HL-60 (cell line): ENCODE data around the gene SP8.

Experiments used
- DNase-seq, 2 experiments: peaks; one replicate each; pipeline ENCODE4 v3.0.0-alpha.2; 2010 to 2020; ENCODE audit warnings: low read depth in 1 of 2, low spot score in 1 of 2
- H3K27ac ChIP-seq: fragments of 250-450 bp; sonication (Bioruptor Pico); replicated peaks from 2 replicates; pipeline ENCODE4 v1.5.1; 2020; ENCODE audit warnings: mild to moderate bottlenecking, moderate library complexity
- H3K27me3 ChIP-seq: fragments of 250-450 bp; sonication (Bioruptor Pico); 2 replicates; pipeline ENCODE4 v1.5.1; 2021; ENCODE audit warnings: mild to moderate bottlenecking, moderate library complexity; ENCODE audit not compliant: insufficient read depth, poor library complexity, severe bottlenecking
- H3K4me3 ChIP-seq: replicated peaks from 2 replicates; pipeline ENCODE4 v1.5.1; 2011; ENCODE audit warnings: mild to moderate bottlenecking, control low read depth, low read length; ENCODE audit not compliant: insufficient read depth
- CTCF ChIP-seq: IDR thresholded peaks from one replicate; pipeline ENCODE4 v1.5.1; 2011; ENCODE audit warnings: low read length, control low read depth, inconsistent platforms; ENCODE audit not compliant: insufficient read depth
- GABPA ChIP-seq: IDR thresholded peaks from 2 replicates; pipeline ENCODE4 v1.6.1; 2012; ENCODE audit warnings: low read depth
- POLR2AphosphoS5 ChIP-seq: IDR thresholded peaks from 2 replicates; pipeline ENCODE4 v1.6.1; 2012; ENCODE audit warnings: low read depth
- SPI1 ChIP-seq: IDR thresholded peaks from 2 replicates; pipeline ENCODE4 v1.6.1; 2012; ENCODE audit warnings: low read depth, mild to moderate bottlenecking, borderline replicate concordance
- TF ChIP-seq, protein P1 (sequence below): IDR thresholded peaks from 2 replicates; pipeline ENCODE4 v1.6.1; 2012; ENCODE audit warnings: low read depth; ENCODE audit not compliant: insufficient replicate concordance

SP8 gene

DNA sequence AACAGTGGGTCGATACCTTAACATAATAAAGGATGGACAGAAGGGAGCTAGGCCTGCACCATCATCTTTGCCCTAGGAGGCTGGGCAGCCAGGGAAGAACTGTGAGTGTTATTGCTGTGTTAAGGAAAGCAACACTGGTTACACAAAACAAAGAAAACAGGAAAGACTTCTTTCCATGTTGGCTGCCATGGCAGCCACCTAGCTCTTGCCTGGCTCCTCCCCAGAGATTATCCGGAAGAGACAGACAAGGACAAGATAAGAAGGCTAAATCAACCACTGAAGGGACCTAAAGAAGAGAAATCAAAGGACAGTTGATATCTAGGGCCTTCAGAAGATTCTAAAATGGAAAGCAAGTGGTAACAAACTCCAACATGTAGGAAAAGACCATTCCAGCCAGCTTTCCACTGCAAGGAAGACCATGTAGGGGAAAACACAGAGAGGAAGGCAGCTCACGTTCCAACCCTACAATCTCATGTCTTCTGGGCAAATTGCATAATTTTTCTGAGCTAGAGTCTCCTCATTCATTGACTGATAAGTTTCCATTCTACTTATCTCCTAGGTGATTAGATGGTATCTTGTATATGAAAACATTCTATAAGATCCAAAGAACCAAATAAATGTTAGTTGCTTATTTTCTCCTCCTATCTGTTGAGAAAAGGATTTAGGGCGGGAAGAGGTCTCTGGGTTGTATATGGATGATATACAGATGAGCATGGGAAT, 51.2 kb downstream of the SP8 start:
- no peak overlapping the region for H3K4me3 ChIP-seq

More for the DNA sequence above, 51.2 kb downstream of the SP8 start:
- no peak overlapping the region for H3K27ac ChIP-seq
- TF ChIP-seq SPI1 (no peak), CTCF (no peak), POLR2AphosphoS5 (no peak), GABPA (no peak)
- TF ChIP-seq, protein P1, sequence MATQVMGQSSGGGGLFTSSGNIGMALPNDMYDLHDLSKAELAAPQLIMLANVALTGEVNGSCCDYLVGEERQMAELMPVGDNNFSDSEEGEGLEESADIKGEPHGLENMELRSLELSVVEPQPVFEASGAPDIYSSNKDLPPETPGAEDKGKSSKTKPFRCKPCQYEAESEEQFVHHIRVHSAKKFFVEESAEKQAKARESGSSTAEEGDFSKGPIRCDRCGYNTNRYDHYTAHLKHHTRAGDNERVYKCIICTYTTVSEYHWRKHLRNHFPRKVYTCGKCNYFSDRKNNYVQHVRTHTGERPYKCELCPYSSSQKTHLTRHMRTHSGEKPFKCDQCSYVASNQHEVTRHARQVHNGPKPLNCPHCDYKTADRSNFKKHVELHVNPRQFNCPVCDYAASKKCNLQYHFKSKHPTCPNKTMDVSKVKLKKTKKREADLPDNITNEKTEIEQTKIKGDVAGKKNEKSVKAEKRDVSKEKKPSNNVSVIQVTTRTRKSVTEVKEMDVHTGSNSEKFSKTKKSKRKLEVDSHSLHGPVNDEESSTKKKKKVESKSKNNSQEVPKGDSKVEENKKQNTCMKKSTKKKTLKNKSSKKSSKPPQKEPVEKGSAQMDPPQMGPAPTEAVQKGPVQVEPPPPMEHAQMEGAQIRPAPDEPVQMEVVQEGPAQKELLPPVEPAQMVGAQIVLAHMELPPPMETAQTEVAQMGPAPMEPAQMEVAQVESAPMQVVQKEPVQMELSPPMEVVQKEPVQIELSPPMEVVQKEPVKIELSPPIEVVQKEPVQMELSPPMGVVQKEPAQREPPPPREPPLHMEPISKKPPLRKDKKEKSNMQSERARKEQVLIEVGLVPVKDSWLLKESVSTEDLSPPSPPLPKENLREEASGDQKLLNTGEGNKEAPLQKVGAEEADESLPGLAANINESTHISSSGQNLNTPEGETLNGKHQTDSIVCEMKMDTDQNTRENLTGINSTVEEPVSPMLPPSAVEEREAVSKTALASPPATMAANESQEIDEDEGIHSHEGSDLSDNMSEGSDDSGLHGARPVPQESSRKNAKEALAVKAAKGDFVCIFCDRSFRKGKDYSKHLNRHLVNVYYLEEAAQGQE = no peak
- no peak for DNase-seq
- no peaks in the 10 kb centered on the region for H3K27me3 ChIP-seq
